ENCODE results near the gene AQP6. TPM values are rescaled to one million over a fixed set of nuclear protein-coding genes. Genes with fewer than 3 reads are reported as not detected.
A peak's percentile ranks its signal among the peaks of the same experiment; 100 is the strongest.

The AQP6 gene
- total RNA-seq, 4 donors from 2014 or later: not detected

DNA sequence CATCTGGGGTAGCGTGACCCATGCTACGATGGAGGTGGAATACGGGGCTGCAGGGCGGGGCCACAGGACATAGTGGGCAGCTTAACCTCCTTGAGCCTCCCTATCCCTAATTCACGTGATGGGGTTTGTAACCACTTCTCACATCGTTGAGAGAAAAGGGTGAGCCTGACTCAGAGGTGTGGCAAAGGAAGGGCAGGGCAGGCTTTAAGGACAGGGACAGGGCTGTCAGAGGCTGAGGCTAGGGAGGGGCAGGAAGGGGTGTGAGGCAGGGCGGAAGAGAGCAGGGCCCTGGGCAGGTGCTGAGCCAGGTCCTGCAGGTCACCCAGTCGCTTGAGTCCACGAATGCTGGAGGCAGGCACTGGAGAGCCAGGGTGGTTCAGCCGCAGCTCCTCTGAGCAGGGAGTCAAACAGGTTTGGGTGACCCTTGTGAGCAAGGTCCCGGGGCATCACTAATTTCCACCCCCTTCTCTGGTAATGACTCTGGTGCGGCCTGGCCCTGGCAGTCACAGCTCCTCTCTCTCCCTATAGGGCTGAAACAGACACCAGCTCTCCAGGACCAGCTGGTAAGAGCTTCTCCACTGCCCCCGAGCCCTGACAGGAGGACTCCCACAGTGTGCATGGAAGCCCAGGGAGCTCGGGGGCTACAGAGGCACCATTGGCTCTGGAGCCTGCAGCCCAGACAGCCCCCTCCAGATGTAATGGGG is 29.7 kb upstream of the AQP6 start:
- TF ChIP-seq POLR2A (IDR thresholded peaks at IDR 0.05): no peak
- TF ChIP-seq, protein P1, sequence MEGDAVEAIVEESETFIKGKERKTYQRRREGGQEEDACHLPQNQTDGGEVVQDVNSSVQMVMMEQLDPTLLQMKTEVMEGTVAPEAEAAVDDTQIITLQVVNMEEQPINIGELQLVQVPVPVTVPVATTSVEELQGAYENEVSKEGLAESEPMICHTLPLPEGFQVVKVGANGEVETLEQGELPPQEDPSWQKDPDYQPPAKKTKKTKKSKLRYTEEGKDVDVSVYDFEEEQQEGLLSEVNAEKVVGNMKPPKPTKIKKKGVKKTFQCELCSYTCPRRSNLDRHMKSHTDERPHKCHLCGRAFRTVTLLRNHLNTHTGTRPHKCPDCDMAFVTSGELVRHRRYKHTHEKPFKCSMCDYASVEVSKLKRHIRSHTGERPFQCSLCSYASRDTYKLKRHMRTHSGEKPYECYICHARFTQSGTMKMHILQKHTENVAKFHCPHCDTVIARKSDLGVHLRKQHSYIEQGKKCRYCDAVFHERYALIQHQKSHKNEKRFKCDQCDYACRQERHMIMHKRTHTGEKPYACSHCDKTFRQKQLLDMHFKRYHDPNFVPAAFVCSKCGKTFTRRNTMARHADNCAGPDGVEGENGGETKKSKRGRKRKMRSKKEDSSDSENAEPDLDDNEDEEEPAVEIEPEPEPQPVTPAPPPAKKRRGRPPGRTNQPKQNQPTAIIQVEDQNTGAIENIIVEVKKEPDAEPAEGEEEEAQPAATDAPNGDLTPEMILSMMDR (IDR thresholded peaks at IDR 0.05): no peak
- TF ChIP-seq EP300 (IDR thresholded peaks at IDR 0.05): no peak
- no peak for TF ChIP-seq POLR2AphosphoS5 (IDR thresholded peaks at IDR 0.05)
- Histone ChIP-seq H3K4me1 (peaks cover 10% of the 10 kb centered on the region), H3K36me3 (no peaks in the 10 kb centered on the region), H3K27me3 (no peaks in the 10 kb centered on the region), H3K4me3 (no peak overlapping the region), H3K27ac (peak overlapping the region; percentile 2), H3K9me3 (no peaks in the 10 kb centered on the region)
- no peak for DNase-seq (ENCODE audit: low spot score in 2 of 2)
- 62% methylated on average over 11 of the region's 14 CpGs for WGBS

DNA sequence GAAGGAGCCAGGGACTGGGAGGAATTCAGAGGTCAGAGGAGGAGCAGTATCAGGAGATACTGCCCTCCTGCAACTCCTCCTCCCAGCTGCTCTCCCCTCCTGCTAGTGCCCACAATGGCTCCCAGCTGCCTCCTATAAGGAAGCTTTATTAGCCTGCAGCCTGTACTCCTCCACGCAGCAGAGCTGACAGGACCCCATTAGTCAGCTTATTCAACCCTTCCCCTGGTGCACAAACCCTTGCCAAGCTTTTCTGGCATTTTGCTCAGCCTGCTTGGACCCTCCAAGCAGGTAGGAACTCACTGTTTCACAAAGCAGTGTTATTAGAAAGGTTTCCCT is 29.2 kb upstream of the AQP6 start:
- 93% methylated on average over 1 of the region's 1 CpG for WGBS
- H3K9me3 ChIP-seq: no peaks in the 10 kb centered on the region
- peaks cover 10% of the 10 kb centered on the region for H3K4me1 ChIP-seq
- no peaks in the 10 kb centered on the region for H3K27me3 ChIP-seq
- TF ChIP-seq POLR2AphosphoS5 (IDR thresholded peaks at IDR 0.05): no peak
- no peak for TF ChIP-seq EP300 (IDR thresholded peaks at IDR 0.05)
- no peak for TF ChIP-seq POLR2A (IDR thresholded peaks at IDR 0.05)
- TF ChIP-seq, protein P1 (IDR thresholded peaks at IDR 0.05): no peak
- H3K36me3 ChIP-seq: no peaks in the 10 kb centered on the region
- H3K27ac ChIP-seq: peak overlapping the region; percentile 2
- H3K4me3 ChIP-seq: no peak overlapping the region
- no peak for DNase-seq (ENCODE audit: low spot score in 2 of 2)

DNA sequence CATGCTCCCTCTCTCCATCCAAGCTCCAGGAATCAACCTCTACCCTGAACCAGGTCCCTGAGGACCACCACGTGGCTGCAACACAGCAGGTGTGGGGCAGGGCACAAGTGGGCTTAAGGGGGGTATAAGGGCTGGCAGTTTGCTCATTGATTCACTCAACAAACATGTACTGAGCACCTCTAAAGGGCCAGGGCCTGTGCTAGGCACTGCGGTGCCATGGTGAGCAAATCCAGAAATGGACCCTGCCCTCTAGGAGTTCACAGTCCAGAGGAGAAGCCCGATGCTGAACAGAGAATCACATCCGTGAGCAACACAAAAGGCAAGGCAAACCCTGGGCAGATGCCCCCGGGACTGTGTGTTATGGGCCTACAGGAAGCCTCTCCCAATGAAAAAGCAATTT is 28.7 kb upstream of the AQP6 start:
- Histone ChIP-seq H3K27me3 (no peaks in the 10 kb centered on the region), H3K4me3 (no peak overlapping the region), H3K9me3 (no peaks in the 10 kb centered on the region), H3K27ac (no peak overlapping the region), H3K36me3 (no peaks in the 10 kb centered on the region), H3K4me1 (peaks cover 10% of the 10 kb centered on the region)
- TF ChIP-seq POLR2AphosphoS5 (IDR thresholded peaks at IDR 0.05) (no peak), POLR2A (IDR thresholded peaks at IDR 0.05) (no peak), EP300 (IDR thresholded peaks at IDR 0.05) (no peak)
- TF ChIP-seq, protein P1 (IDR thresholded peaks at IDR 0.05): no peak
- 93% methylated on average over 5 of the region's 5 CpGs for WGBS
- no peak for DNase-seq (ENCODE audit: low spot score in 2 of 2)

DNA sequence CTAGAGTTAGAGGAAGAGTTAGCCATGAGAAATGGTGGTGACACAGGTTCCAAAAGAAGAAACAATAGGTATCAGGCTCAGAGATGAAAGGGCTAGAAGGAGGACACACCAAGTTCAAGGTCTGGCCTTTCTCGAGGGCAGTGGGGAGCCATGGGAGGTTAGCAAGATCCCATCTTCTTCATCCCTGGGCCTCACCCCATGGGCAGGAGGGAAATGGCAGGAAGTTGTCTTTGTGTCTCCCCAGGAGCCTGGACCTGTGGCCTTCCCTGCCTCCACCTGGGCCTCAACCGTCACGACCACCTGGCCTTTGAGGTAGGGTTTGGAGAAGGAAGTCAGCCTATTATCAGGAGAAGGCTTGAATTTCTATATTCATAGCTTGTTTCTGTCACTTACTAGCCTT is 28.0 kb upstream of the AQP6 start:
- peak overlapping the region; percentile 57 for H3K27ac ChIP-seq
- no peak overlapping the region for H3K4me3 ChIP-seq
- H3K9me3 ChIP-seq: no peaks in the 10 kb centered on the region
- no peaks in the 10 kb centered on the region for H3K27me3 ChIP-seq
- TF ChIP-seq, protein P1 (IDR thresholded peaks at IDR 0.05): no peak
- TF ChIP-seq POLR2AphosphoS5 (IDR thresholded peaks at IDR 0.05): no peak
- no peak for TF ChIP-seq EP300 (IDR thresholded peaks at IDR 0.05)
- no peak for TF ChIP-seq POLR2A (IDR thresholded peaks at IDR 0.05)
- no peak for DNase-seq (ENCODE audit: low spot score in 2 of 2)
- WGBS: 97% methylated on average over 3 of the region's 3 CpGs
- H3K4me1 ChIP-seq: peaks cover 10% of the 10 kb centered on the region
- H3K36me3 ChIP-seq: no peaks in the 10 kb centered on the region

DNA sequence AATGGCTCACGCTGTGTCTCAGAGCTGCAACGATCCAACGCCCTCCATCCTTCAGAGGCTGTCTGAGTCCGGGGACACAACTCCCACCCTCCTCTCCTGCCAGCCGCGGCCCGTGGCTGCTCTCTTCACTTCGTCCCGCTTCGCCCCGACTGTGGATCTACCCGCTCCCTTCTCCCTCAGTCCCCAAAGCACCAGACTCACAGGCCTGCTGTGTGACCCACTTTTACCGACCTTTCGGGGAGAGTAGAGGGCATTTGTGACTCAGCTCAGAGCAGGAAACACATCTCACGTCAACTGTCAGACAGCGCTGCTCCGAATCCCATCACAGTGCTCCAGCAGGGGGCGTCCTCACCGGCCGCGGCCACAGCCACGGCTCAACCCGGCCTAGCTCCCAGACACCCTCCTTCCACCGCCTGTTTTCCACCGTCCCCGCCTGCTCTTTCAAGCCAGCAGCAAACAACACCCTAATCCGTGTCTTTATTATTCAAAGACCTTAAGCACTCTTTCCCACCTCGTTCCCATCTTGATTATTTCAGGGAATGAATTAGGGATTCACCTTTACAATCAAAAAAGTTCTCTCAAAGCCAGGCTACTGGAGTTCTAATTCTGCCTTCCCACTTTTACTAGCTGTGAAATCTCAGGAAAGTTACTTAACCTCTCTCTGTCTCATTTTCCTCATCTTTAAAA is 27.2 kb upstream of the AQP6 start:
- Histone ChIP-seq H3K27ac (peak overlapping the region; percentile 57), H3K4me3 (peak overlapping the region; percentile 19)
- DNase-seq (ENCODE audit: low spot score in 2 of 2): peak; percentile 85 to 91

More for the DNA sequence above, 27.2 kb upstream of the AQP6 start:
- no peak for TF ChIP-seq POLR2AphosphoS5 (IDR thresholded peaks at IDR 0.05)
- TF ChIP-seq, protein P1 (IDR thresholded peaks at IDR 0.05): peak; percentile 53 to 91
- Histone ChIP-seq H3K4me1 (peaks cover 10% of the 10 kb centered on the region), H3K27me3 (no peaks in the 10 kb centered on the region), H3K36me3 (no peaks in the 10 kb centered on the region), H3K9me3 (no peaks in the 10 kb centered on the region)
- 20% methylated on average over 28 of the region's 28 CpGs for WGBS
